ENCODE data around the gene SPECC1L. TPM values are rescaled to one million over a fixed set of nuclear protein-coding genes. Genes with fewer than 3 reads are reported as not detected.
A peak's percentile ranks its signal among the peaks of the same experiment; 100 is the strongest.

SPECC1L gene
- total RNA-seq: 10 to 100 TPM; 42.2 to 45.1 (median 43.6) TPM

- Histone ChIP-seq H3K27ac (peak within 1 kb of the TSS; percentile 65 to 98 (median 96)), H3K9me3 (no peaks in the 10 kb centered on the region), H3K4me1 (peaks cover 0 to 35% (median 23%) of the 10 kb centered on the region in 4 donors), H3K36me3 (no peaks in the 10 kb centered on the region), H3K27me3 (no peaks in the 10 kb centered on the region), H3K4me3 (peak within 1 kb of the TSS; percentile 64 to 99 (median 96))
- peak; percentile 41 to 93 for TF ChIP-seq EP300 (IDR thresholded peaks at IDR 0.05)
- peak in 2 of 5 experiments; percentile 31 to 53 for TF ChIP-seq CTCF (IDR thresholded peaks at IDR 0.05)
- TF ChIP-seq POLR2A (IDR thresholded peaks at IDR 0.05): peak; percentile 92 to 98
- DNase-seq (ENCODE audit: low spot score in 2 of 2): peak; percentile 85
- 0 to 1% methylated on average over 43 to 46 of the region's 89 CpGs for WGBS, 2 donors
Measured at GRCh38 chr22:24270556-24271385, at the start of gene SPECC1L. TSS of gene SPECC1L (plus strand) at chr22:24270831. CDS start at chr22:24302232, 31,401 bp downstream.

GRCh38 chr22:24224468-24224867 lies 46.2 kb upstream of the SPECC1L start:
- no peak for TF ChIP-seq CTCF (IDR thresholded peaks at IDR 0.05)
- 100% methylated on average over 1 of the region's 1 CpG for WGBS, 2 donors
- Histone ChIP-seq H3K4me3 (no peak overlapping the region), H3K27me3 (no peaks in the 10 kb centered on the region), H3K4me1 (no peaks in the 10 kb centered on the region), H3K36me3 (peaks cover 0 to 62% (median 0%) of the 10 kb centered on the region in 3 donors), H3K9me3 (peaks cover 0 to 18% (median 0%) of the 10 kb centered on the region in 4 donors), H3K27ac (no peak overlapping the region)
- DNase-seq (ENCODE audit: low spot score in 2 of 2): no peak

- peaks cover 0 to 55% (median 0%) of the 10 kb centered on the region in 3 donors for H3K36me3 ChIP-seq
Measured at GRCh38 chr22:24225044-24225601, 45.5 kb upstream of the SPECC1L start.

GRCh38 chr22:24225951-24226350 lies 44.7 kb upstream of the SPECC1L start:
- no peaks in the 10 kb centered on the region for H3K27me3 ChIP-seq
- H3K27ac ChIP-seq: no peak overlapping the region
- H3K4me3 ChIP-seq: no peak overlapping the region
- no peak for TF ChIP-seq POLR2A (IDR thresholded peaks at IDR 0.05)
- TF ChIP-seq EP300 (IDR thresholded peaks at IDR 0.05): no peak
- no peak for TF ChIP-seq CTCF (IDR thresholded peaks at IDR 0.05)
- no peaks in the 10 kb centered on the region for H3K4me1 ChIP-seq
- H3K9me3 ChIP-seq: peaks cover 0 to 18% (median 0%) of the 10 kb centered on the region in 4 donors
- H3K36me3 ChIP-seq: peaks cover 0 to 47% (median 0%) of the 10 kb centered on the region in 3 donors
- no peak for DNase-seq (ENCODE audit: low spot score in 2 of 2)
- 93 to 95% methylated on average over 10 to 14 of the region's 14 CpGs for WGBS, 2 donors

More at GRCh38 chr22:24225044-24225601, 45.5 kb upstream of the SPECC1L start:
- Histone ChIP-seq H3K4me1 (no peaks in the 10 kb centered on the region), H3K4me3 (no peak overlapping the region), H3K27ac (no peak overlapping the region), H3K9me3 (peaks cover 0 to 18% (median 0%) of the 10 kb centered on the region in 4 donors), H3K27me3 (no peaks in the 10 kb centered on the region)
- TF ChIP-seq CTCF (IDR thresholded peaks at IDR 0.05): no peak
- TF ChIP-seq EP300 (IDR thresholded peaks at IDR 0.05): no peak
- no peak for DNase-seq (ENCODE audit: low spot score in 2 of 2)
- 89 to 93% methylated on average over 8 to 14 of the region's 14 CpGs for WGBS, 2 donors

Data from tibial nerve (tissue), 4 donors.